GM23338 (cell line): ENCODE results near the gene ARMH1.

ENCODE experiments used
- CTCF ChIP-seq, 2 experiments: fragments of 200-600 bp in 1 of 2; sonication (generic) in 1 of 2; conservative IDR thresholded peaks; 2 replicates each; pipeline versions ENCODE4 v1.5.1 to v1.6.1; 2016 to 2017; ENCODE audit warnings: antibody characterized with exemption in 2 of 2, low read depth in 2 of 2, mild to moderate bottlenecking in 2 of 2, moderate library complexity in 1 of 2
- EZH2 ChIP-seq: fragments of 200-600 bp; sonication (generic); IDR thresholded peaks from one replicate; pipeline ENCODE4 v1.8.0; 2017; ENCODE audit warnings: antibody characterized with exemption, mild to moderate bottlenecking, low read depth; ENCODE audit not compliant: unreplicated experiment
- REST ChIP-seq: IDR thresholded peaks from one replicate; pipeline ENCODE4 v1.6.1; 2018; ENCODE audit warnings: antibody characterized with exemption; ENCODE audit not compliant: unreplicated experiment

GRCh38 chr1:44646261-44647110, 28.0 kb upstream of the ARMH1 start:
- TF ChIP-seq EZH2 (no peak), CTCF (conservative IDR thresholded peaks at IDR 0.05; ENCODE audit: low read depth in 2 of 2) (no peak), REST (no peak)
